NCI-H187 treated with DMSO at 0.1 percent for 48 hours (cell line): ENCODE measurements around the gene TAOK3.
"Not testable (repeated sequence)": the region's sequence is repeated elsewhere in the genome, so short reads cannot be mapped to it uniquely, and the experiment has no call there.

Source experiments
- DNase-seq: peaks from one replicate; lab custom pipeline; 2025; lab: John Stamatoyannopoulos, UW

TAOK3 gene

GRCh38 chr12:118292836-118293235 is 79.9 kb downstream of the TAOK3 start:
- no peak for DNase-seq

GRCh38 chr12:118290130-118290529 is 82.6 kb downstream of the TAOK3 start:
- no peak for DNase-seq

- no peak for DNase-seq
These were observed 84.5 kb downstream of the TAOK3 start for GRCh38 chr12:118288174-118288573.

GRCh38 chr12:118287728-118288127 is 85.0 kb downstream of the TAOK3 start:
- no peak for DNase-seq

GRCh38 chr12:118282767-118283166 is 89.9 kb downstream of the TAOK3 start:
- no peak for DNase-seq

- not testable (repeated sequence) for DNase-seq
These were observed 94.4 kb downstream of the TAOK3 start for GRCh38 chr12:118278288-118278687.

- no peak for DNase-seq
These were observed 98.6 kb downstream of the TAOK3 start for GRCh38 chr12:118274066-118274465.

- DNase-seq = no peak
These were observed 100.8 kb downstream of the TAOK3 start for GRCh38 chr12:118271770-118272417.

- no peak for DNase-seq
These were observed 101.5 kb downstream of the TAOK3 start for GRCh38 chr12:118271183-118271582.

- no peak for DNase-seq
These were observed 102.9 kb downstream of the TAOK3 start for GRCh38 chr12:118269806-118270205.

GRCh38 chr12:118259079-118259478 is 113.6 kb downstream of the TAOK3 start:
- no peak for DNase-seq

GRCh38 chr12:118256352-118256751 is 116.4 kb downstream of the TAOK3 start:
- DNase-seq = no peak

- DNase-seq = no peak
These were observed 123.2 kb downstream of the TAOK3 start for GRCh38 chr12:118249547-118249946.

GRCh38 chr12:118245886-118246285 is 126.8 kb downstream of the TAOK3 start:
- not testable (repeated sequence) for DNase-seq

- no peak for DNase-seq
These were observed 133.8 kb downstream of the TAOK3 start for GRCh38 chr12:118238888-118239287.

GRCh38 chr12:118237908-118238307 is 134.8 kb downstream of the TAOK3 start:
- DNase-seq = no peak

- DNase-seq = no peak
These were observed 135.5 kb downstream of the TAOK3 start for GRCh38 chr12:118237052-118237665.

- DNase-seq = no peak
These were observed 152.0 kb downstream of the TAOK3 start for GRCh38 chr12:118220702-118221101.

GRCh38 chr12:118219772-118220171 is 152.9 kb downstream of the TAOK3 start:
- DNase-seq = no peak

GRCh38 chr12:118219106-118219505 is 153.6 kb downstream of the TAOK3 start:
- no peak for DNase-seq

GRCh38 chr12:118213452-118213851 is 159.3 kb downstream of the TAOK3 start:
- DNase-seq = no peak

- no peak for DNase-seq
These were observed 160.1 kb downstream of the TAOK3 start for GRCh38 chr12:118212606-118213005.

- no peak for DNase-seq
These were observed 166.6 kb downstream of the TAOK3 start for GRCh38 chr12:118206107-118206412.

- DNase-seq = no peak
These were observed 178.7 kb downstream of the TAOK3 start for GRCh38 chr12:118193958-118194357.
